HG02870 (cell line): Measurements from ENCODE around the gene YTHDF1.

Source experiments
- ATAC-seq: cut with Tn5 transposase; IDR thresholded peaks from one replicate; pipeline ENCODE4 v1.9.1; 2021; ENCODE audit warnings: mild to moderate bottlenecking, moderate library complexity; ENCODE audit not compliant: unreplicated experiment

Gene YTHDF1

DNA sequence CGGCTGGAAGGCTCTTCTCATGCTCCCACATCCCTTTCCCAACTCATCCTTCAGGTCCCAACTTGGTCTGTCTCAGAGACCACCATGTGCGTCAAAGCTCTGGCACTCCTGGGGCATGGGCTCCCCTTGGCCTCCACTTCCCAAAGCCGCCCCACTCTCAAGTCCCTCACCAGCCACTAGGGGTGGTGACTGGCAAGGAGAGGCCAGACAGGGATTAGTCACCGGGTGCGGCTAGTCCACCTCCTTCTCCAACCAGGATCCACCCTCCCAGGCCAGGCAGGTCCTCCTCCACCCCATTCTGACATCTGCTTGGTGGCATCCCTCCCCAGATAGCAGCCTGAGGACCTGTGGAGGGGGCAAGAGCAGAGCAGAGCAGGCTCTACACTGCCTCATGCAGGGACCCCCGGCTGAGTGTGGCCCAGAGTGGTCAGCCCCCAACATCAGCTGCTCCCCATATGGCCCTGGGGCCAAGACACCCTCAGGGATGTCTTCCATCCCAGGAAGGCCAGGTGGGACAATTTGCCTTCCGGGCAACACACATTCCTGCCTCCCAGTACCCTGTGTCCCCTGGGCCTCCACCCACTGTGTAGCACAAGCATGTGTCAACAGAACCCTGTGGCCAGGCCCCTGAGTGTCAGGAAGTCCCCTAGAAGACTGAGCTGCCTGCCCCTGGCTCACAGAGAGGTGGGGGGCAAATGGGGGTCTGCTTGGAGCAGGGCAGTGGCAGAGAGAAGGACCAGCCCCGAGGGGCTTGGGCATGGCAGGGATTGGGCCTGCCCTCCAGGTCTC, 29.2 kb downstream of the YTHDF1 start:
- no peak for ATAC-seq

DNA sequence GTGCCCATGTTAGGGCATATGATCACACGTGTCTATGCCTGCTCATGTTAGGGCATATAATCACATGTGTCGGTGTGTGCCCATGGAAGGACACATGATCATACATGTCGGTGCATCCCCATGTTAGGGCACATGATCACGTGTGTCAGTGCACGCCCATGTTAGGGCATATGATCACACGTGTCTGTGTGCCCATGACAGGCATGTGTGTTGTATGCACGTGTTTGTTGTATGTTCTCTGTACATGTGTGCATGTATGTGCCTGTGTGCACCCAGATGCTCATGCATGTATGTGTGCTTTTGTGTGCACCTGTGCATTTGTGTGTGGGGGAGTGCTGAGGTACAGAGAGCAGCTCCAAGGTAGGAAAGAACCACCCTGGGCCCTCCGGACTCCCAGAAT, 29.8 kb downstream of the YTHDF1 start:
- ATAC-seq: no peak

DNA sequence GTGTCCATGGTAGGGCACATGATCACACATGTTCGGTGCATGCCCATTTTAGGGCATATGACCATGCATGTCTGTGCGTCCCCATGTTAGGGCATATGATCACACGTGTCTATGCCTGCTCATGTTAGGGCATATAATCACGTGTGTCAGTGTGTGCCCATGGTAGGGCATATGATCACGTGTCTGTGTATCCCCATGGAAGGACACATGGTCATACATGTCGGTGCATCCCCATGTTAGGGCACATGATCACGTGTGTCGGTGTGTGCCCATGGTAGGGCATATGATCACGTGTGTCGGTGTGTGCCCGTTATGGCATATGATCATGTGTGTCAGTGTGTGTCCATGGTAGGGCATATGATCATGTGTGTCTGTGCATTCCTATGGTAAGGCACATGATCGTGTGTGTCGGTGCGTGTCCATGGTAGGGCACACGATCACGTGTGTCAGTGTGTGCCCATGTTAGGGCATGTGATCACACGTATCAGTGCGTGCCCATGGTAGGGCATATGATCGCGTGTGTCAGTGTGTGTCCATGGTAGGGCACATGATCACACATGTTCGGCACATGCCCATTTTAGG, 30.6 kb downstream of the YTHDF1 start:
- ATAC-seq: no peak

DNA sequence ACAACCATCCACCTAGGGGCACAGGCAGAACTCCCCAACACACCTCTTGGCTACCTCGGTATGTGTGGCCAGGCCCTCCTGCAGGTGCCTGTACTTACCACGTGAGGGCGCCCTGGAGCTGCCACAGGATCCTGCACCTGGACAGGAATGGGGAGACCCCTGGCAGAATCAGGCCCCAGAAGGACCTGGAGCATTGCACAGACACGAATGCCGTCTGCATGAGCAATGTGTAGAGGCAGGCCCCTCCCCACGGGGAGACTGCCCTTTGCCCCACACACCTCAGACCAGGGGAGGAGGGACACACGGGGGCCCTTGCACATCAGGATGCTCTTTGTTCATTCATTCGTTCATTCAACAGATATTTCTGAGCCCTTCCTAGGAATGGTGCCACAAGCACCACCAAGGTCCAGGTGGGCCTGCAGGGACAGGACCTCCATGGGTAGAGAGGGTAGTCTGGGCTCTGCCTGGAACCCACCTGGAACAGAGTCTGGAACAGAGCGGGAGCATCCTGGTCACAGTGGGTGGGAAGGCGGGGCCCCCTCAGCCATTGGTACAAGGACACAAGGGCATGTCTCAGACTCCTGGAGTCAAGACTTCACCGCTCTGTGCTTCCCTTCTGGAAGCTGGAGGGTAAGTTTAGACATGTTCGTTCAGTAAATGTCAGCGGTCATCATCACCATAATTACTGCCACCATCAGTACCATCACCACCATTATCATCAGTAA, 32.3 kb downstream of the YTHDF1 start:
- no peak for ATAC-seq

DNA sequence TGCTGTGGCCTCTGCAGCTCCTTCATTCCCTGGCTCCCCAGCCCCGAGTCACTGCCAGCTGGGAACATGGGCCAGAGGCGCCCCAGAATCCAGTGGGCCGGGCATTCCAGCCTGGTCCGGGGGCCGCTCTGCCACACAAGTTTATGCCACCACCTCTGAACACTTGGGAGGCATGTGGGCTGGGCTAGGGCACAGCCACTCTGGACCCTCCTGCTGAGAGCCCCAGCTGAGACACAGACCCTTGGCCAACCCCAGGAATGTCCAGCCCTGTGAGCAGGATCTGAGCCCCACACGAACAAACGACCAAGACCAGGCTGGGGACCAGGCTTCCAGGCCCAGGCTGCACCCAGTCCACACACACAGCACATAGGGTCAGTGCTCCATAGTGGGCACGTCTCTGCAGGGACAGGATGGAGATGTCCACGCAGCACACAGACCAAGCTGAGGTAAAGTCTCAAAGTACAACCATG, 33.0 kb downstream of the YTHDF1 start:
- ATAC-seq: no peak

DNA sequence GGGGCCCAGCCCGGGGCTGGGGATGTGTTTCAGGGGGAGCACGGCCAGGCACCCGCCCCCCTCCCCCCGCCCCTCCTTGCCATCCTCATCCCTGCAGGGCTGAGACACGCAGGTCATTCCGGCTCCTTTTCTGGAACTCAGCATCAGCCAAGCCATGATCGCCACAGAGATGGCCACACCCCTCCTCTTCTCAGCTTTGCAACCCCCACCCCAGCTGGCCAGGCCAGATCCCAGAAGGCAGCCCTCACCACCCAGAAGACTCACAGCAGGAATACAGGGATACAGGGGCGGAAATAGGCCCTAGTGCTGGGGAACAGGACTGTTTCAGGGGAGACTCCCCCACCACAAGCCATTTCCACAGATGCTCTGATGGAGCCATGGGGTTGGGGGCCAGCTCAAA, 33.5 kb downstream of the YTHDF1 start:
- no peak for ATAC-seq

DNA sequence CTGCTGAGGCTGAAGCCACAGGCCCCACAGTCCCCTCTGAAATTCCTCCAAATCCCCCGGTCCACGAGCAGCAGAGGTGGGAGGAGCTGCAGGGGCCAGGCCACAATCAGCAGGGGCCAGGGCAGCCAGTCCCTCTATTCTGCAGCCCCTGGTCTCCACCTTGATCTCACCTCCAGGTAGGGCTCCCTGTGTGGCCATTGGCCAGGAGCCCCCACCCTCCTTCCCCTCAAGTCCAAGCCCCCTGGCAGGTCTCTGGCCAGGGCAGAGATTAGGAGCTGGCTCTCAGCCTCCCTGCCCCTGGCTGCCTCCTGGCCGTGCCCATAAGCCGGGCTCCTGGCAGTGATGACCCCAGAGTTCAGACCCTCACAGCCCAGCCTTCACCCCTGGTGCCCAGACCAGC, 34.7 kb downstream of the YTHDF1 start:
- no peak for ATAC-seq

DNA sequence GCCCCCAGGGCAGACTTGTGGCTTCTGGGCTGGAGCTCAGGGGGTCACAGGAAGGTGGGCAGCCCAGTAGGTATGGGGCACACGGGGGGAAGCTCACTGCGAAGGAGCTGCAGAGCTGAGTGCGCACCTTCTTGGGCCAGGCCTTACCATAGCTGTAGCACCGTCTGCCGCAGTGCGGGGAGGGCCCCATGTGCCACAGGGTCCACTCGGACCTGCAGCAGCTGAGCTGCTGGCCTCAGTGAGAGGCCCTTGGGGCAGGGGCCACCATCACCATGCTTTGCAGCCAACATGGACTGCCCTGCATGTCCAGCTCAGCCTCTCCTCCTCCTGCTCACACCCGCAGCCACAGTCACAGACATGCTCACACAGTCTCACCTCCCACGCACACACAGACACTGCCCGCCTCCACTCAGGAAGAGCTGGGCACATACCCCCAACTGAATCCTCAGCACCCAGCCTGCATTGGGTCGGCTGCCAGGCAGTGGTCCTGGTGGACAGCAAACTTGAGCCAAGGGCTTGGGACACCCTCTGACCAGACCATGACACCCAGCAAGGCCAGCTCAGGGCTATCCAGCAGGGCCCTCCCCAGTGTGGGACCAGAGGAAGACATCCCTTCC, 35.3 kb downstream of the YTHDF1 start:
- no peak for ATAC-seq

DNA sequence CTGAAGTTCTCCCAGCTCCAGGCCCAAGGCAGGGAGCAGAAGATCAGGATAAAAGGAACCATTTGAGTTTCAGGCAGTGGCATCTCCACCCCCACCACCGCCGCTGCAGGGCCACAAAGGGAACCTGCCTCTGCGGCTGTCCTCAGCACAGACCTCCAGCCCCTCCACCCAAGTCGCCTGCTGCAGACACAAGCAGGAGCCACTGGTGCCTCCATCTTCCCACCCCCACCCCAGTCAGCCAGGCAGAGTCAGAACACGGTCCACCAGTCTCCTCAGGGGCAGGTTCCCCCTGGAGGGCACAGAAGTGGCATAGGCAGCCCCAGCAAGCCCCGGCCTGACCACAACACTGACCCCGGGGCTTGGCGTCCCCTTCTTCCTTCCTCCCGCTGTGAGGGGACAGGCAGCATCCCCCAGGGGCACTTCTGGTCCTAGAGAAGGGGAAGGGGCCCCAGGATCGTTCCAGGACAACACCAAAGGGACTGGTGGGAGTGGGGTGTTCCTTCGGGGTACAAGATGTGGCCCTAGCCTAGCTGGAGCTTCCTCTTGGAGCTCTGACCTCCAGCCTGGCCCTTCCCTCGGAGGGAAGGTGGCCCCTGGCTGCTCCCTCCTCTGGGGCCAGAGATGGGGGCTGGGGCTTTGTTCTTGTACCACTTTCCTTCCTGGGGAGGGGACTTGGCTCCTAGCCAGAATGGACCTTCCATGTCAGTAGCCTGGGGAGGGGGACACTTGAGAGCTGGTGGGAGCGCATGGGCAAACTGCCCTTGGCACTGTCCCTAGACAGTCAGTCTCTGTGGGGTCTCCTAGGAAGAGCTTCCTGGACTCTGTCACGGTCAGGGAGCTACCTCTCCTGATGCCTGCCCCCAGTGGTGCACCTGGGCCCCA, 36.0 kb downstream of the YTHDF1 start:
- ATAC-seq: no peak

DNA sequence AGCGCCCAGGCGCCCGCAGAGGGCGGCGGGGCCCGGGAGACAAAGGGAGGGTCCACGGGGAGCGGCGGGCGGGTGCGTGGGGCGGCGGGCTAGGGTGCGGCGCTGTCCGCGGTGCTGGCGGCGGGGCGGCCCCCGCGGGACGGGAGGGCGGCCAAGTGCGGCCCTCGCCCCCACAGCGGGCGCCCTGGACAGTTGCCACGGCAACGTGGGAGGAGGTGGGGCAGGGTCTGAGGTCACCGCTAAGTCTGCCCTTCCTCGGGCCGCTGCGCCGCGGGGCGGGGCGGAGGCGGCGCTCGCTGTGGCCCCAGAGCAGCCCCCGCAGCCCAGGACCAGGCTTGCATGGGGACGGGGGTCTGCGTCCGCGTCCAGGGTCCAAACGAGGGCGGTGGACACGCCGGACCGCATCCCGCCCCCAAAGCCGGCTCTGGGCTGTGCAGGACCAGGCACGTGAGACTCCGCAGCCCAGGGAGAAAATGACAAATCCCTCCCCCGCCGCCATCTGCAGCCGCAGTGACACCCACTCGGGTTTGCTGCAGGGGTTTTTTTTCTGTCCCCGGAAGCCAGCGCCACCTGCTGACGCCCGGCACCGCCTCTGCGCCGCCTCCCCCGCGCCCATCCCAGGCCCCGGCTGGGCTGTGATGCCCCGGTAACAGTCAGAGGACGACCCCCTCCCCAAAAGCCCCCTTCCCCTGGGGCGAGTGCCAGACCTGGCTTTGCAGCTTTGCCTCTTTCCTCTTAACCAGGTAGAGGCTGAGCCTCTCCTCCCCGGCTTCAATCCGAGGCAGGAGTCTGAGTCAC, 36.8 kb downstream of the YTHDF1 start:
- ATAC-seq: peak; percentile 57

DNA sequence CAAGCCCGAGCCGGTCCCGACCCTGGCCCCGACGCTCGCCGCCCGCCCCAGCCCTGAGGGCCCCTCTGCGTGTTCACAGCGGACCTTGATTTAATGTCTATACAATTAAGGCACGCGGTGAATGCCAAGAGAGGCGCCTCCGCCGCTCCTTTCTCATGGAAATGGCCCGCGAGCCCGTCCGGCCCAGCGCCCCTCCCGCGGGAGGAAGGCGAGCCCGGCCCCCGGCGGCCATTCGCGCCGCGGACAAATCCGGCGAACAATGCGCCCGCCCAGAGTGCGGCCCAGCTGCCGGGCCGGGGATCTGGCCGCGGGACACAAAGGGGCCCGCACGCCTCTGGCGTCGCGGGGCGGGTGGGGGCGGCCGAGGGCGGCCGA, 37.5 kb downstream of the YTHDF1 start:
- ATAC-seq: no peak

DNA sequence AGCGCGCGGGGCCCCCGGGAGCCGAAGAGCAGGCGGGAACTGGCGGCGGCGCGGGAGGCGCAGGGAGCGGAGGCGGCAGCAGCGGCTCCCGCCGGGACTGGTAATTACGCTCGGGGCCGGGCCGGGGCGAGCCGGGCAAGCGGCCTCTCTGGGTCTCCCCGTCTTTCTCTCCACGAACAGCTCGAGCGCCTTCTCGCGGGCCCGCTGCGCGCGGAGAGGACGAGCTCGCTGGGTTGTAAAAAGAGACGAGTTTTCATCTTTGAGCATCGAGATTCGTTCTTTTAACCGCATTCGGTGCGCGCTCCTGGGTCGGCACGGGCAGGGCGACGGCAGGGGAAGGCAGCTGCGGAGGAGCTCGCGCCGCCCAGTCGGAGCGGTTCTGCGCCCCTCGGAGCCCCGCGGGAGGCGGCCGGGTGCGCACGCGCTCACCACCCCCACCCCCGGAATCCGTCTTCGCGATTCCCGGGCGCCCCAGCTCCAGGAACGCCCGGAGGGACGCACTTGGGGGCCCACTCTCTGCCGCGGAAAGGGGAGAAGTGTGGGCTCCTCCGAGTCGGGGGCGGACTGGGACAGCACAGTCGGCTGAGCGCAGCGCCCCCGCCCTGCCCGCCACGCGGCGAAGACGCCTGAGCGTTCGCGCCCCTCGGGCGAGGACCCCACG, 38.0 kb downstream of the YTHDF1 start:
- no peak for ATAC-seq

DNA sequence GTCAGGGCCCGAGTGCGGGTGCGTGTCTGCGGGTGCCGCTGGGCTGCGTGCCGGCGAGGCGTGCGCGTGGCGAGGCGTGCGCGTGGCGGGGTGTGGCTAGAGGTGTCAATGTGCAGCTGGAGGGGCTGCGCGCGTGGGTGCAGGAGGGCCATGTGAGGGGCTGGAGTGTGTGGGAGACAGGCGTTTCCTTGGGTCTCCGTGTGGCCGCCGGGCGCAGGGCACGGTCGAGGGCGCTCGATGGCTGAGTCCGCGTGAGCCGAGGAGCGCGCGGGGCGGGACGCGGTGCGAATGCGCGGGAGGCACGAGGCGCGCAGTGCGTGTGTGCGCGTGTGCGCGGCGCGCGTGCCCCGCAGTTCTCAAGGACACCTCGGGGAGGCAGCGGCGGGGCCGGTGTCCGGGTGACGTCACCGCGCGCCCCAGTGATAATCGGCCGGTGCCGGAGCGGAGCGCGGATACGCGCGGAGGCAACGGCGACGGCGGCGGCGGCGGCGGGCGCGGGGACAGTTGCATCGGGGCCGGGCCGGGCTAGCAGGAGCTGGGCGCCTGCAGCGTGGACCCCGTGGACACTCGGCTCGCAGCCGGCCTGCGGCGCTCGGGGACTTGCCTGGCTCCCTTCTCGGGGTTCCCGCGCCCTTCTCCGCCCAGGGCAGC, 38.7 kb downstream of the YTHDF1 start:
- ATAC-seq: no peak

DNA sequence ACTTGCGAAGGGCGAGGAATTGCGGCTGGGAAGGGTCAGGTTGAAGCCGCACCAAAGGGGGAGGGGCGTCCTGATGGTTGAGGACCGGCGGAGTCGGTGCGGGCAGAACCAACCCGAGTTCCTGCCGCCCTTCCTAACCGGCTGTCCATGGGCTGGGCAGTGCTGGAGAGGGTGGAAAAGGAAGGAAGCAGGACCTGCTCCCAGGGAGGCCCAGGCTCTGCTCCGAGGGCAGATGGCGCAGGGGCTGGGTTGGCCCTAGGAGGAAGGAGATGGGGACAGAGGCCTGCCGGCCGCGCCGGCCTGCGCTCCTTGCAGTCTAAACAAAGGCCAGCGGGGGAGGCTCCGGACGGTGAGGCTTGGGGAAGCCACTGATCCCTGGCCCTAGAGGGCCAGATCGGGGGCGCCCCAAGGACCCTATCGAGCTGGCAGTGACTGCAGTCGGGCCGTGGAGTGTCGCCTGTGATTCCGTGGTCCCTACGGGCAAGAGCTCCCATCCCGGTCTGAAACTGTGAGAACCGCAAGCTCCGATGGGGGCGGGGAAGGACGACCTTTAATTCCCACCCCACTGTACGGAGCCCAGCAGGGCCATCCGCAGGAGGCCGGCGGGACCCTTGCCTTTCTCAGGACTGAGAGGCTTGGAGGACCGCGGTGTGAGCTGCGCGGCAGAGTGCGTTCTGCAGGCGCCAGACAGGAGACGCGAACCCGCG, 39.4 kb downstream of the YTHDF1 start:
- ATAC-seq: no peak

DNA sequence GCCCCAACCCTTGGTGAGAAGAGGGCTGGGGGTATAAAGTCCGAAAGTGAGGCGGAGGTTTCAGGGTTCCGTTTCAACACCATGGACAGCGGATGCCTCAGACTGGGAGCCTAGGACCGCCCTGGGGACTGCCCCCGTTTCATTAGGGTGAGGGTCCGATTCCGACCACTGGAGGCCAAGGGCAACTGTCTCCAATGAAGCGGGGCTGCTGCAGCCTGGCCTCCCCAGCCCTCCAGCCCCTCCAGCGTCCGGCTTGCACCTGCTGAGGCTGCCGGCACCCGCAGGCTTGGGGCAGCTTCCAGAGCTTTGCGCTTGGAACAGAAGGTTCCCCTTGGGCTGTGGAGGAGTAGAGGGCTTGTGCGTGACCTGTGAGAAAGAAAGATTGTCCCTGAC, 39.9 kb downstream of the YTHDF1 start:
- ATAC-seq: no peak

DNA sequence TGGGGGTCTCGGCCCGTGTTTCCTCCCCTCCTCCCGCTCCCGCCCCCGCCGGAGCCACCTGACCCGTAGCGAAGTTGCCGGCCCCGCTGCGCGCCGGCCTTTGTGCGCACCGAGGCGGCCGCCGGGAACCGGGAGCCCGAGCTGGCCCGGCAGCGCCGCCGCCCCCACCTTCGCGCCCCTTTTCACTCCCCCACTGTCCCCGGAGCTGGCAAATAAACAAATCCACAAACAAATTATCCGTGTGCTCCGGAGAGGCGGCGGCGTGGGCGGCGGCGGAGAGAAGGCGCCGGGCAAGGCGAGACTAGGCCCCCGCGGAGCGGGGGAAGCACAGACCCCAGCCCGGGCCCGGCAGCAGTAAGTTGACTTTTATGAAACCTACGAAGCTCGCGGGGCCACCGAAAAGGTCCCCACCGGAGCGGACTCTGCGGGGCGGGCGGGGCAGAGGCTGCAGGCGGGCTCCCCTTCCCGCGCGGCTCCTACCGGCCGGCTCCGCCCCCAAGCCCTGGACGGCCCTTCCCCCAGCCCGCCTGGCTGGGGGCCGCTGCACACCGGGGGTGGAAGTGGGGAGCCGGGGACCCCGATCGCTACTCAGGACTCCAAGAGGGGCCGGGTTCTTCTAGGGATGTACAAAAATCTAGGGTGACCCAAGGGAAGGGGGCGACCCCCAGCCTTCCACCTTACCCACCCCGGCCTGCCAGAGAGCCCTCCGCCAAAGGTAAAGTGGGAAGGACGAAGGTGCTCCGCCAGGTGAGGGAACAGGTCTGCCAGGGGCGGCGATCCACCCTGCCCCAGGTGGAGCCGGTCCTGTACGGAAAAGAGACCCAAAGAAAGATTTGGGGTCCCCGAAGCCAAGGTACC, 40.7 kb downstream of the YTHDF1 start:
- no peak for ATAC-seq

DNA sequence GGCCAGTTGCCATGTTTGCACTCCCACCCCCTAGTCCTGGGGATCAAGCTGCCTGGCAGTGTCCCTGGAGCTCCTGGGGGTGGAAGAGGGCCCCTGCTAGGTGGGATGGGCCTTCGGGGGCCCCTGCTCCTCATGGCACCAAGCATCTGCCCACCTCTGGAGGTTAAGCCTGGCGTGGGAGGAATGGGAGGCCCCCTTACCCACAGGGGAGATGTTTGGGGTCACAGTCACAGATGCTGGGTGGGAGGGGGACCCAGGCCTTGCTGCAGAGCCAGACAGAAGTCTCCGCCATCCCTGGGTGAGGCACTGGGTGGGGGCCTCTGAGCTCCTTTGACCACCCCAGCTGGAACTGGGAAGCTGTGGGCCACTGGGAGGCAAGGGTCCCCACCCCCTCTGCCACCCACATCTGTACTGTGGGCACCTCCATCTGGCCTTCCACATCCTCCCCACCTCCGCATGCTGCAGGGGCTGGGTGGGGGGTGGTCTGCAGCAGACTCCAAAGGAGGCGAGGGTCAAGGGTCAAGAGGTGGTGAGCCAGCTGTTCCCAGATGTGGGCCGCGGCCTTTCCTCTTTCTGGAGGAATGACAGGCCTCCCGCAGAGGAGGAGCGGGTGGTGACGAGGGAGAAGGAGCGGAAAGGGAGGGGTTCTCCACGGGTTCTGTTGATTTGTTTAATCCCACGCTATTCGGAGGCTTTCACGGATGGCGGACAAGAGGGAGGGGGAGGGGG, 41.5 kb downstream of the YTHDF1 start:
- no peak for ATAC-seq
